HEK293 (cell line): ENCODE data around the gene ITGA8.

ENCODE experiments used
- GFI1B ChIP-seq: fragments of 450-650 bp; formaldehyde crosslinking; IDR thresholded peaks from 2 replicates; pipeline ENCODE4 v1.5.1; 2016; ENCODE audit warnings: missing biosample characterization, missing genetic modification characterization
- GLI2 ChIP-seq: fragments of 450-650 bp; formaldehyde crosslinking; IDR thresholded peaks from 2 replicates; pipeline ENCODE4; 2017; ENCODE audit warnings: missing biosample characterization, missing genetic modification characterization, low read depth, borderline replicate concordance
- GLIS1 ChIP-seq: fragments of 450-650 bp; formaldehyde crosslinking; IDR thresholded peaks from 2 replicates; pipeline ENCODE4 v1.5.1; 2016; ENCODE audit warnings: missing biosample characterization, missing genetic modification characterization
- KLF10 ChIP-seq: fragments of 450-650 bp; IDR thresholded peaks from 2 replicates; pipeline ENCODE4 v1.5.1; 2018; ENCODE audit warnings: missing biosample characterization, mild to moderate bottlenecking, missing genetic modification characterization
- MYNN ChIP-seq: fragments of 450-650 bp; formaldehyde crosslinking; IDR thresholded peaks from 2 replicates; pipeline ENCODE4 v1.5.1; 2016; ENCODE audit warnings: missing biosample characterization, missing genetic modification characterization, borderline replicate concordance
- OVOL3 ChIP-seq: fragments of 450-650 bp; formaldehyde crosslinking; IDR thresholded peaks from 2 replicates; pipeline ENCODE4 v1.5.1; 2016; ENCODE audit warnings: missing biosample characterization, missing genetic modification characterization
- RBAK ChIP-seq: fragments of 450-650 bp; formaldehyde crosslinking; IDR thresholded peaks from 2 replicates; pipeline ENCODE4 v1.5.1; 2016; ENCODE audit warnings: missing biosample characterization, missing genetic modification characterization
- SALL2 ChIP-seq: fragments of 450-650 bp; formaldehyde crosslinking; IDR thresholded peaks from 2 replicates; pipeline ENCODE4 v1.5.0; 2017; ENCODE audit warnings: missing biosample characterization, mild to moderate bottlenecking, missing genetic modification characterization, borderline replicate concordance
- SCRT2 ChIP-seq: fragments of 450-650 bp; formaldehyde crosslinking; IDR thresholded peaks from 2 replicates; pipeline ENCODE4 v1.5.1; 2016; ENCODE audit warnings: missing biosample characterization, missing genetic modification characterization
- SETDB1 ChIP-seq: IDR thresholded peaks from one replicate; pipeline ENCODE4 v1.6.1; 2017; ENCODE audit warnings: mild to moderate bottlenecking, low read length, moderate library complexity, mixed read lengths; ENCODE audit not compliant: insufficient read length
- WT1 ChIP-seq: fragments of 450-650 bp; formaldehyde crosslinking; IDR thresholded peaks from 2 replicates; pipeline ENCODE4 v1.5.1; 2016; ENCODE audit warnings: missing biosample characterization, missing genetic modification characterization
- ZFP41 ChIP-seq: fragments of 450-650 bp; formaldehyde crosslinking; IDR thresholded peaks from 2 replicates; pipeline ENCODE4 v1.5.1; 2016; ENCODE audit warnings: missing biosample characterization, missing genetic modification characterization, borderline replicate concordance
- ZFP69B ChIP-seq: fragments of 450-650 bp; formaldehyde crosslinking; IDR thresholded peaks from 2 replicates; pipeline ENCODE4 v1.5.1; 2016; ENCODE audit warnings: missing biosample characterization, missing genetic modification characterization
- ZNF121 ChIP-seq: fragments of 450-650 bp; formaldehyde crosslinking; IDR thresholded peaks from 2 replicates; pipeline ENCODE4 v1.5.1; 2016; ENCODE audit warnings: missing biosample characterization, missing genetic modification characterization
- ZNF138 ChIP-seq: fragments of 450-650 bp; formaldehyde crosslinking; IDR thresholded peaks from 2 replicates; pipeline ENCODE4 v1.5.1; 2016; ENCODE audit warnings: missing biosample characterization, missing genetic modification characterization, borderline replicate concordance
- ZNF214 ChIP-seq: fragments of 450-650 bp; formaldehyde crosslinking; IDR thresholded peaks from 2 replicates; pipeline ENCODE4 v1.5.1; 2017; ENCODE audit warnings: missing biosample characterization, mild to moderate bottlenecking, missing genetic modification characterization, borderline replicate concordance
- ZNF266 ChIP-seq: fragments of 450-650 bp; formaldehyde crosslinking; IDR thresholded peaks from 2 replicates; pipeline ENCODE4 v1.5.1; 2016; ENCODE audit warnings: missing biosample characterization, missing genetic modification characterization, low read depth
- ZNF274 ChIP-seq, 2 experiments: fragments of 200-500 bp in 1 of 2; fragments of 450-650 bp in 1 of 2; sonication (Bioruptor generic) in 1 of 2; formaldehyde crosslinking in 1 of 2; IDR thresholded peaks; 2 replicates each; pipeline versions ENCODE4 v1.5.1 to v1.6.1; 2014 to 2016; ENCODE audit warnings: borderline replicate concordance in 1 of 2, inconsistent platforms in 1 of 2, low read length in 1 of 2, missing biosample characterization in 1 of 2, missing genetic modification characterization in 1 of 2
- ZNF311 ChIP-seq: fragments of 450-650 bp; formaldehyde crosslinking; IDR thresholded peaks from 2 replicates; pipeline ENCODE4 v1.5.1; 2017; ENCODE audit warnings: missing biosample characterization, missing genetic modification characterization, borderline replicate concordance
- ZNF423 ChIP-seq: fragments of 450-650 bp; formaldehyde crosslinking; IDR thresholded peaks from 2 replicates; pipeline ENCODE4 v1.5.1; 2016; ENCODE audit warnings: missing biosample characterization, missing genetic modification characterization
- ZNF529 ChIP-seq: fragments of 450-650 bp; formaldehyde crosslinking; IDR thresholded peaks from 2 replicates; pipeline ENCODE4 v1.5.1; 2017; ENCODE audit warnings: missing genetic modification characterization, missing biosample characterization; ENCODE audit not compliant: insufficient replicate concordance
- ZNF530 ChIP-seq: fragments of 450-650 bp; formaldehyde crosslinking; IDR thresholded peaks from 2 replicates; pipeline ENCODE4 v1.5.1; 2016; ENCODE audit warnings: low read depth, missing biosample characterization, missing genetic modification characterization
- ZNF549 ChIP-seq: fragments of 450-650 bp; IDR thresholded peaks from 2 replicates; pipeline ENCODE4 v1.5.1; 2018; ENCODE audit warnings: missing biosample characterization, missing genetic modification characterization, mild to moderate bottlenecking, inconsistent platforms, moderate library complexity
- ZNF777 ChIP-seq: fragments of 450-650 bp; formaldehyde crosslinking; IDR thresholded peaks from 2 replicates; pipeline ENCODE4 v1.5.1; 2017; ENCODE audit warnings: missing biosample characterization, missing genetic modification characterization, borderline replicate concordance
- ZSCAN16 ChIP-seq: fragments of 450-650 bp; formaldehyde crosslinking; IDR thresholded peaks from 2 replicates; pipeline ENCODE4 v1.5.1; 2016; ENCODE audit warnings: missing biosample characterization, missing genetic modification characterization
- TF ChIP-seq, protein P1 (sequence below): fragments of 450-650 bp; formaldehyde crosslinking; IDR thresholded peaks from 2 replicates; pipeline ENCODE4 v1.5.1; 2016; ENCODE audit warnings: missing biosample characterization, missing genetic modification characterization
- TF ChIP-seq, protein P2 (sequence below): fragments of 450-650 bp; formaldehyde crosslinking; IDR thresholded peaks from 2 replicates; pipeline ENCODE4 v1.5.1; 2016; ENCODE audit warnings: missing biosample characterization, missing genetic modification characterization
- TF ChIP-seq, protein P3 (sequence below): fragments of 450-650 bp; formaldehyde crosslinking; optimal IDR thresholded peaks from 2 replicates; pipeline ENCODE3; 2016; ENCODE audit warnings: missing biosample characterization, mild to moderate bottlenecking, missing genetic modification characterization
- TF ChIP-seq, protein P4 (sequence below): fragments of 450-650 bp; formaldehyde crosslinking; IDR thresholded peaks from 2 replicates; pipeline ENCODE4 v1.5.1; 2017; ENCODE audit warnings: missing biosample characterization, missing genetic modification characterization
- TF ChIP-seq, protein P5 (sequence below): fragments of 450-650 bp; formaldehyde crosslinking; IDR thresholded peaks from 2 replicates; pipeline ENCODE4 v1.5.1; 2017; ENCODE audit warnings: missing biosample characterization, missing genetic modification characterization

The ITGA8 gene

DNA sequence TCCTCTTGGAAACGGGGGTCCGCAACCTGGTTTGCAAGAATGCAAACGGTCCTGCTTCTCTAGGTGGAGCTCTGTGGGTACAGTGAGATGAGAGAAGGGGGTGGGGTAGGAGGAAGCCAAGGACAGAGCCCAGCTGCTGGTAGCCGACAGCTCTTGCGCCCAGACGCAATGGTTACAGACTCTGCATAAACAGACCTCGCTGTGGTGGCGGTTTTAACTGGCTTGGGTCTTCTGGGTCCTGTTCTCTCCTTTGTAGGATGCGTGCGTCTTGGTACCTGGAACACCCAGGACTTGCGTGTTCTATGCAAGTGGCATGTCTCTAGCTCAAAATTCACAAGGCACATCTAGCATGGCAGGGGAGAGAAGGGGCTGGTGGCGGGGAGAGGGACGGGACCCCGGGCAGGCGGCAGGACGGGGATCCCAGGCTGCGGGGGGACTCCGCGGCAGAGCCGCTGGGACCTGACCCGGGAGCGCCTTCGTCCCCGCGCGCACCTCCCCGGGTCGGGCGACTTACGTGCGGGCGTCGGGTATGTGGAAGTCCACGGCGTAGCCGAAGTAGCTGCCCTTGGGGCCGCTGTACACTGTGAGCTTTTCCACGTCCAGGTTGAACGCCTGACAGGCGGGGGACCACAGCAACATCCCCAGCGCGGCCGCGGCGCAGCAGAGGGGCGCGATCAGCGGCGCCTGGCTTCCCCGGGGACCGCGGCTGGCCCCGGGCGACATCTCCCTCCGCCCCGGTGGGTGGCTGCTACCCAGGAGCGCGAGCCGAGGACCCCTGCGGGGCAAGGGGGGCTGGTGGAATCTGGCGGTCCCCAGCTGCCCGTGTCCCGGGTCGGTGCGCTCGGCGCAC, 448 bp downstream of the ITGA8 start (continued):
- TF ChIP-seq, protein P1, sequence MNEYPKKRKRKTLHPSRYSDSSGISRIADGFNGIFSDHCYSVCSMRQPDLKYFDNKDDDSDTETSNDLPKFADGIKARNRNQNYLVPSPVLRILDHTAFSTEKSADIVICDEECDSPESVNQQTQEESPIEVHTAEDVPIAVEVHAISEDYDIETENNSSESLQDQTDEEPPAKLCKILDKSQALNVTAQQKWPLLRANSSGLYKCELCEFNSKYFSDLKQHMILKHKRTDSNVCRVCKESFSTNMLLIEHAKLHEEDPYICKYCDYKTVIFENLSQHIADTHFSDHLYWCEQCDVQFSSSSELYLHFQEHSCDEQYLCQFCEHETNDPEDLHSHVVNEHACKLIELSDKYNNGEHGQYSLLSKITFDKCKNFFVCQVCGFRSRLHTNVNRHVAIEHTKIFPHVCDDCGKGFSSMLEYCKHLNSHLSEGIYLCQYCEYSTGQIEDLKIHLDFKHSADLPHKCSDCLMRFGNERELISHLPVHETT: no peak
- no peak for TF ChIP-seq RBAK (tag by site-specific recombination)
- TF ChIP-seq ZNF311 (tag by site-specific recombination): no peak
- TF ChIP-seq SETDB1: no peak
- TF ChIP-seq, protein P2, sequence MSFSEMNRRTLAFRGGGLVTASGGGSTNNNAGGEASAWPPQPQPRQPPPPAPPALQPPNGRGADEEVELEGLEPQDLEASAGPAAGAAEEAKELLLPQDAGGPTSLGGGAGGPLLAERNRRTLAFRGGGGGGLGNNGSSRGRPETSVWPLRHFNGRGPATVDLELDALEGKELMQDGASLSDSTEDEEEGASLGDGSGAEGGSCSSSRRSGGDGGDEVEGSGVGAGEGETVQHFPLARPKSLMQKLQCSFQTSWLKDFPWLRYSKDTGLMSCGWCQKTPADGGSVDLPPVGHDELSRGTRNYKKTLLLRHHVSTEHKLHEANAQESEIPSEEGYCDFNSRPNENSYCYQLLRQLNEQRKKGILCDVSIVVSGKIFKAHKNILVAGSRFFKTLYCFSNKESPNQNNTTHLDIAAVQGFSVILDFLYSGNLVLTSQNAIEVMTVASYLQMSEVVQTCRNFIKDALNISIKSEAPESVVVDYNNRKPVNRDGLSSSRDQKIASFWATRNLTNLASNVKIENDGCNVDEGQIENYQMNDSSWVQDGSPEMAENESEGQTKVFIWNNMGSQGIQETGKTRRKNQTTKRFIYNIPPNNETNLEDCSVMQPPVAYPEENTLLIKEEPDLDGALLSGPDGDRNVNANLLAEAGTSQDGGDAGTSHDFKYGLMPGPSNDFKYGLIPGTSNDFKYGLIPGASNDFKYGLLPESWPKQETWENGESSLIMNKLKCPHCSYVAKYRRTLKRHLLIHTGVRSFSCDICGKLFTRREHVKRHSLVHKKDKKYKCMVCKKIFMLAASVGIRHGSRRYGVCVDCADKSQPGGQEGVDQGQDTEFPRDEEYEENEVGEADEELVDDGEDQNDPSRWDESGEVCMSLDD (tag by site-specific recombination): 0 out of 2 replicates have a peak, but pooled peaks have one; percentile 17
- peak; percentile 85 for TF ChIP-seq GLIS1
- no peak for TF ChIP-seq ZFP41
- TF ChIP-seq ZNF529: no peak
- no peak for TF ChIP-seq OVOL3 (tag by site-specific recombination)
- TF ChIP-seq ZNF121 (tag by site-specific recombination): no peak
- TF ChIP-seq, protein P3, sequence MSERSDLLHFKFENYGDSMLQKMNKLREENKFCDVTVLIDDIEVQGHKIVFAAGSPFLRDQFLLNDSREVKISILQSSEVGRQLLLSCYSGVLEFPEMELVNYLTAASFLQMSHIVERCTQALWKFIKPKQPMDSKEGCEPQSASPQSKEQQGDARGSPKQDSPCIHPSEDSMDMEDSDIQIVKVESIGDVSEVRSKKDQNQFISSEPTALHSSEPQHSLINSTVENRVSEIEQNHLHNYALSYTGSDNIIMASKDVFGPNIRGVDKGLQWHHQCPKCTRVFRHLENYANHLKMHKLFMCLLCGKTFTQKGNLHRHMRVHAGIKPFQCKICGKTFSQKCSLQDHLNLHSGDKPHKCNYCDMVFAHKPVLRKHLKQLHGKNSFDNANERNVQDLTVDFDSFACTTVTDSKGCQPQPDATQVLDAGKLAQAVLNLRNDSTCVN (tag by site-specific recombination): peak; percentile 81
- no peak for TF ChIP-seq SALL2 (tag by site-specific recombination)
- no peak for TF ChIP-seq ZNF214 (tag by site-specific recombination)
- TF ChIP-seq ZNF549: no peak
- no peak for TF ChIP-seq ZNF530 (tag by site-specific recombination)
- TF ChIP-seq ZSCAN16 (tag by site-specific recombination): no peak
- no peak for TF ChIP-seq GLI2
- TF ChIP-seq ZNF423: peak; percentile 59; the same call in 1 of the 2 replicates
- TF ChIP-seq ZNF274 (IDR thresholded peaks at IDR 0.05; ENCODE audit: low read length): no peak
- TF ChIP-seq ZNF274 (tag by site-specific recombination; IDR thresholded peaks at IDR 0.05; ENCODE audit: borderline replicate concordance): no peak
- TF ChIP-seq ZNF777 (tag by site-specific recombination): no peak
- no peak for TF ChIP-seq ZFP69B (tag by site-specific recombination)
- no peak for TF ChIP-seq ZNF266 (tag by site-specific recombination)
- TF ChIP-seq KLF10 (tag by site-specific recombination): no peak
- no peak for TF ChIP-seq ZNF138 (tag by site-specific recombination)
- no peak for TF ChIP-seq MYNN
- no peak for TF ChIP-seq WT1 (tag by site-specific recombination)
- TF ChIP-seq, protein P4, sequence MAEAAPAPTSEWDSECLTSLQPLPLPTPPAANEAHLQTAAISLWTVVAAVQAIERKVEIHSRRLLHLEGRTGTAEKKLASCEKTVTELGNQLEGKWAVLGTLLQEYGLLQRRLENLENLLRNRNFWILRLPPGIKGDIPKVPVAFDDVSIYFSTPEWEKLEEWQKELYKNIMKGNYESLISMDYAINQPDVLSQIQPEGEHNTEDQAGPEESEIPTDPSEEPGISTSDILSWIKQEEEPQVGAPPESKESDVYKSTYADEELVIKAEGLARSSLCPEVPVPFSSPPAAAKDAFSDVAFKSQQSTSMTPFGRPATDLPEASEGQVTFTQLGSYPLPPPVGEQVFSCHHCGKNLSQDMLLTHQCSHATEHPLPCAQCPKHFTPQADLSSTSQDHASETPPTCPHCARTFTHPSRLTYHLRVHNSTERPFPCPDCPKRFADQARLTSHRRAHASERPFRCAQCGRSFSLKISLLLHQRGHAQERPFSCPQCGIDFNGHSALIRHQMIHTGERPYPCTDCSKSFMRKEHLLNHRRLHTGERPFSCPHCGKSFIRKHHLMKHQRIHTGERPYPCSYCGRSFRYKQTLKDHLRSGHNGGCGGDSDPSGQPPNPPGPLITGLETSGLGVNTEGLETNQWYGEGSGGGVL (tag by site-specific recombination): no peak
- no peak for TF ChIP-seq GFI1B
- TF ChIP-seq SCRT2 (tag by site-specific recombination): no peak
- TF ChIP-seq, protein P5, sequence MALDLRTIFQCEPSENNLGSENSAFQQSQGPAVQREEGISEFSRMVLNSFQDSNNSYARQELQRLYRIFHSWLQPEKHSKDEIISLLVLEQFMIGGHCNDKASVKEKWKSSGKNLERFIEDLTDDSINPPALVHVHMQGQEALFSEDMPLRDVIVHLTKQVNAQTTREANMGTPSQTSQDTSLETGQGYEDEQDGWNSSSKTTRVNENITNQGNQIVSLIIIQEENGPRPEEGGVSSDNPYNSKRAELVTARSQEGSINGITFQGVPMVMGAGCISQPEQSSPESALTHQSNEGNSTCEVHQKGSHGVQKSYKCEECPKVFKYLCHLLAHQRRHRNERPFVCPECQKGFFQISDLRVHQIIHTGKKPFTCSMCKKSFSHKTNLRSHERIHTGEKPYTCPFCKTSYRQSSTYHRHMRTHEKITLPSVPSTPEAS (tag by site-specific recombination): no peak
